ENCODE measurements around the gene WNT7A.

Gene WNT7A

GRCh38 chr3:13881536-13882410 lies 1.9 kb upstream of the WNT7A start:
- no peak overlapping the region for H3K9ac ChIP-seq (ENCODE audit: low read length)
- H3K4me3 ChIP-seq (ENCODE audit: low read length), result no peak overlapping the region
- peaks cover 67% of the 10 kb centered on the region for H3K27me3 ChIP-seq (ENCODE audit: control insufficient read depth, insufficient read depth, low read length)
- no peaks in the 10 kb centered on the region for H3K36me3 ChIP-seq (ENCODE audit: control insufficient read depth, insufficient read depth, low read length)
- H3K9me3 ChIP-seq (ENCODE audit: control insufficient read depth, low read length), result no peaks in the 10 kb centered on the region
- H3K4me1 ChIP-seq (ENCODE audit: control insufficient read depth, insufficient read depth, low read length), result peaks cover 8% of the 10 kb centered on the region

DNA sequence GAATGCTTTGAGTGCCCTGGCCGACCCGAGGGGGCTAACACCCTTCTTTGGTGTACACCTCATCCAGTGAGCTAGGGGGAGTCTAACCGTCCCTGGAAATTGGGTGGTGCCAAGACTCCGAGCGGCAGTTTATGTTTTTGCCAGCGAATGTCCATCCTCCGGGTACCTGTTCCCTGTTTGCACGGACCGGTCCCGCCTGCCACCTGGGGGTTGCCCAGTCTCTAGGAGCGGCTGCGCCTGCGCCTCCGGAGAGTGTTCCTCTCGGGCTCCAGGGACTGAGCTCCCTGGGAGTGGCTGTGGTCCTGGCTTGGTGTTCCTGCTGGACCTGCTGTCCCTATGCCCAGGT lies 913 bp upstream of the WNT7A start:
- no peaks in the 10 kb centered on the region for H3K9me3 ChIP-seq (ENCODE audit: control insufficient read depth, low read length)
- H3K27me3 ChIP-seq (ENCODE audit: control insufficient read depth, insufficient read depth, low read length), result peaks cover 74% of the 10 kb centered on the region
- H3K36me3 ChIP-seq (ENCODE audit: control insufficient read depth, insufficient read depth, low read length), result no peaks in the 10 kb centered on the region
- H3K4me1 ChIP-seq (ENCODE audit: control insufficient read depth, insufficient read depth, low read length), result peaks cover 8% of the 10 kb centered on the region
- H3K4me3 ChIP-seq (ENCODE audit: low read length), result no peak overlapping the region
- H3K9ac ChIP-seq (ENCODE audit: low read length), result no peak overlapping the region

GRCh38 chr3:13879102-13879945 lies 547 bp downstream of the WNT7A start:
- Histone ChIP-seq H3K4me1 (ENCODE audit: control insufficient read depth, insufficient read depth, low read length) (peaks cover 8% of the 10 kb centered on the region), H3K4me3 (ENCODE audit: low read length) (no peak overlapping the region), H3K27me3 (ENCODE audit: control insufficient read depth, insufficient read depth, low read length) (peaks cover 74% of the 10 kb centered on the region), H3K36me3 (ENCODE audit: control insufficient read depth, insufficient read depth, low read length) (no peaks in the 10 kb centered on the region), H3K9ac (ENCODE audit: low read length) (no peak overlapping the region), H3K9me3 (ENCODE audit: control insufficient read depth, low read length) (no peaks in the 10 kb centered on the region)

DNA sequence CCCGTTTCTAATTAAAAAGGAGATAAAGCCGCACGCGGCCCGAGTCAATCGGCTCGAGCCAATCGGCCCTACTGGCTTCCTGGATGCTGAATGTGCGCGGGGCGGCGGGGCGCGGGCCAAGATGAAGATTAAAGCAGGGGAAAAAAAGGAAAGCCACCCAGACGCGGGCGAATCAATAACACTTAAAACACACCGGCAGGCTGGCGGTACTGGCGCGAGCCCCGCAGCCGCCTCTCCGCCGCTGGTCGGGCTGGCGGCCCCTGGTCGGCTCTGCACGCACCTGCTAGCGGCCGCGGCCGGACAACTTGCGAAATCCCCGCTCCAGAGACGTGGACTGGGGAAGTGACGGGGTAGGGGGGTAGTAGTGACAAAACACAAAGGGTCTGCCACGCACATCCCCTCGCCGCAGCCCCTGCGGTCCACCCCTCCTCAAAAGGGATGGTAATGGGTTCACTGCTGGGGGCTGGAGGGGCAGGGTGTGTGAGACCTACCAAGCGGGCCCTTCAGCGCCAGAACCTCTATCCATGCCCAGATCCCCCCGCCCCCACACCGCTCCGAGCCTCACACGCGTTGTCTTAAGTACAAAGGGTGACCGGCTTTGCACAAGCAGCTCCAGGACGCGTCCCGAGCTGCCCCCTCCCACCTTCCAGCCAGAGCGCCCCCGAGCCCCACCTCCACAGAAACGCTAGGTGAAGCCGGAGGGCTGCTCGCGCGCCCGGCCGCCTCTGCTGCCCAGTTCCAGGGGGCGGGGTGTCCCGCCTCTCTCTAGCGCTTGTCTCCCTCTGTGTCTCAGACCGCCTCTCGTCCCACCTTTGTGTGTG lies 1.4 kb downstream of the WNT7A start:
- Histone ChIP-seq H3K9me3 (ENCODE audit: control insufficient read depth, low read length) (no peaks in the 10 kb centered on the region), H3K36me3 (ENCODE audit: control insufficient read depth, insufficient read depth, low read length) (no peaks in the 10 kb centered on the region), H3K9ac (ENCODE audit: low read length) (no peak overlapping the region), H3K27me3 (ENCODE audit: control insufficient read depth, insufficient read depth, low read length) (peaks cover 71% of the 10 kb centered on the region), H3K4me3 (ENCODE audit: low read length) (no peak overlapping the region), H3K4me1 (ENCODE audit: control insufficient read depth, insufficient read depth, low read length) (peaks cover 8% of the 10 kb centered on the region)

GRCh38 chr3:13877911-13878280 lies 2.0 kb downstream of the WNT7A start:
- no peak overlapping the region for H3K9ac ChIP-seq (ENCODE audit: low read length)
- peaks cover 65% of the 10 kb centered on the region for H3K27me3 ChIP-seq (ENCODE audit: control insufficient read depth, insufficient read depth, low read length)
- no peak overlapping the region for H3K4me3 ChIP-seq (ENCODE audit: low read length)
- peaks cover 8% of the 10 kb centered on the region for H3K4me1 ChIP-seq (ENCODE audit: control insufficient read depth, insufficient read depth, low read length)
- no peaks in the 10 kb centered on the region for H3K36me3 ChIP-seq (ENCODE audit: control insufficient read depth, insufficient read depth, low read length)
- no peaks in the 10 kb centered on the region for H3K9me3 ChIP-seq (ENCODE audit: control insufficient read depth, low read length)

GRCh38 chr3:13876451-13877100 lies 3.3 kb downstream of the WNT7A start:
- peaks cover 52% of the 10 kb centered on the region for H3K27me3 ChIP-seq (ENCODE audit: control insufficient read depth, insufficient read depth, low read length)
- no peaks in the 10 kb centered on the region for H3K9me3 ChIP-seq (ENCODE audit: control insufficient read depth, low read length)
- no peak overlapping the region for H3K9ac ChIP-seq (ENCODE audit: low read length)
- H3K4me1 ChIP-seq (ENCODE audit: control insufficient read depth, insufficient read depth, low read length), result peaks cover 8% of the 10 kb centered on the region
- H3K36me3 ChIP-seq (ENCODE audit: control insufficient read depth, insufficient read depth, low read length), result no peaks in the 10 kb centered on the region
- no peak overlapping the region for H3K4me3 ChIP-seq (ENCODE audit: low read length)

DNA sequence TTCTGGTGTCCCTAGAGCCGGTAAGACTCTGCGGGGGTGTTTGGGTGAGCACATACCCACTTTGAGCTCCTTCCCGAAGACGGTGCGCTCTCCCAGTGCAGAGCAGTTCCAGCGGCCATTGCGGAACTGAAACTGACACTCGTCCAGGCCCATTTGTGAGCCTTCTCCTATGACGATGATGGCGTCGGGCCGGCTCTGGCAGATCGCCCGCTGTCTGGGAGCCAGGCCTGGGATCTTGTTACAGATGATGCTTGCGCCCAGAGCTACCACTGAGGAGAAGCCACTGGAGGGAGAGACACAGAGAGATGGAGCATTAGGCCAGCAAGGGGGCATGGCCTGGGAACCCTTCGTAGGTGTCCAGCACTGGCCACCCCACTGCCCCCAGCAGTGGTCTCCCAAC lies 5.0 kb downstream of the WNT7A start:
- H3K9ac ChIP-seq (ENCODE audit: low read length), result no peak overlapping the region
- no peaks in the 10 kb centered on the region for H3K9me3 ChIP-seq (ENCODE audit: control insufficient read depth, low read length)
- no peak overlapping the region for H3K4me3 ChIP-seq (ENCODE audit: low read length)
- H3K4me1 ChIP-seq (ENCODE audit: control insufficient read depth, insufficient read depth, low read length), result peaks cover 8% of the 10 kb centered on the region
- no peaks in the 10 kb centered on the region for H3K36me3 ChIP-seq (ENCODE audit: control insufficient read depth, insufficient read depth, low read length)
- H3K27me3 ChIP-seq (ENCODE audit: control insufficient read depth, insufficient read depth, low read length), result peaks cover 37% of the 10 kb centered on the region

DNA sequence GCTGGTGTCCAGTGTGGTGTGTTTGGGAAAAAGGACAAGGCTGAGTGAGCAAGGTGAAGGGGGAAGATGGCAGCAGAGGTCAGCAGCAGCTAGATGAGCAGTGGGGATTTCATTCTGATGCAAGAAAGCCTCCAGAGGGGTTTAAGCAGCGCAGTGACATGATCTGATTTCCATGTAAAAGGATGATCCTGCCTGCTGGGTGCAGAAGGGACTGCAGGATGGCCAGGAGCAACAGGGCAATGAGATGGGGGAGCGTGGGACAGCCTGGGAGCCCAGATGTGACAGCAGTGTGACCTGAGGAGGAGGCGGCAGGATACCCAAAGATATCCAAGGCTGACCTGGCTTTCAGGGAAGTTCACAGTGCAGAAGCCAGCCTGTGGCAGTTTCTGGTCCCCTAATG lies 6.1 kb downstream of the WNT7A start:
- no peaks in the 10 kb centered on the region for H3K4me1 ChIP-seq (ENCODE audit: control insufficient read depth, insufficient read depth, low read length)
- H3K9me3 ChIP-seq (ENCODE audit: control insufficient read depth, low read length), result no peaks in the 10 kb centered on the region
- H3K36me3 ChIP-seq (ENCODE audit: control insufficient read depth, insufficient read depth, low read length), result no peaks in the 10 kb centered on the region
- no peak overlapping the region for H3K9ac ChIP-seq (ENCODE audit: low read length)
- H3K4me3 ChIP-seq (ENCODE audit: low read length), result no peak overlapping the region
- H3K27me3 ChIP-seq (ENCODE audit: control insufficient read depth, insufficient read depth, low read length), result peaks cover 27% of the 10 kb centered on the region

DNA sequence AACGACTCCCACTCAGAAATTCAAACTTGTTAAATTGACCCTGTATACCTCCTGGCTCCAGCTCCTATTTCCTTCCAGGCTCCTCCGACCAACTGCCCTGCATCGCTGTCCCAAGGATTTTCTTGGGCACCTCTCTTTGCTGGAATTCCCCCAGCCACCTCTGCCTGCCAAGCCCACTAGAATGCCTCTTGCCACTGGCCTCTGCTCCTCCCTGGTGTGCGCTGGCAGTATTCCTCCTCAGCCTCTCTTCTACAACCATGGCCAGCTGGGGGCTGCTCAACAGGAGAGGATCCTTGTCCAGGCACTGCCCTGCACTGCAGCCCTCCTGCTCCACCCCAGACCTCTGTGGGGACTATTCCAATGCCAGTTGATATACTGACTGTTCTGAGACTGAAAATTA lies 7.4 kb downstream of the WNT7A start:
- Histone ChIP-seq H3K36me3 (ENCODE audit: control insufficient read depth, insufficient read depth, low read length) (no peaks in the 10 kb centered on the region), H3K4me3 (ENCODE audit: low read length) (no peak overlapping the region), H3K4me1 (ENCODE audit: control insufficient read depth, insufficient read depth, low read length) (no peaks in the 10 kb centered on the region), H3K9me3 (ENCODE audit: control insufficient read depth, low read length) (no peaks in the 10 kb centered on the region), H3K27me3 (ENCODE audit: control insufficient read depth, insufficient read depth, low read length) (peaks cover 13% of the 10 kb centered on the region), H3K9ac (ENCODE audit: low read length) (no peak overlapping the region)

- Histone ChIP-seq H3K36me3 (ENCODE audit: control insufficient read depth, insufficient read depth, low read length) (no peaks in the 10 kb centered on the region), H3K4me1 (ENCODE audit: control insufficient read depth, insufficient read depth, low read length) (no peaks in the 10 kb centered on the region), H3K27me3 (ENCODE audit: control insufficient read depth, insufficient read depth, low read length) (peaks cover 7% of the 10 kb centered on the region), H3K9me3 (ENCODE audit: control insufficient read depth, low read length) (no peaks in the 10 kb centered on the region), H3K4me3 (ENCODE audit: low read length) (no peak overlapping the region), H3K9ac (ENCODE audit: low read length) (no peak overlapping the region)
Measured at GRCh38 chr3:13871791-13872190, 8.1 kb downstream of the WNT7A start.

DNA sequence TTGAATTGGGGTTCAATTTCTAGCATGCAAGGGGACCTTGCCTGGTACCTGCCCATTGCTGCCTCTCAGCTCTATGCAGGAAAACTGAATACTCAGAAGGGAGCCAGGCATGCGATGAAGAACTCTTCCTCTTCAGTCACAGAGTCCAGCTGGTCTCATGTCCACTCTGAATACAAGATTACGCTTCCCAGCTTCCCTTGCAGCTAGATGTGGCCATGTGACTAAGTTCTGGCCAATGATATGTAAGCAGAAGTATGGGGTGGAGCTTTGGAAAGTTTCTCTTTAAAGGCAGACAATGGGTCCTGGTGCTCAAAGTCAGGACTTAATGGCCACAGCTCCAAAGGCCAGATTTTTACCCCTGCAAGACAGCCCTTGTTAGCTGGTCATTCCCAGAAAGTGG lies 9.0 kb downstream of the WNT7A start:
- H3K27me3 ChIP-seq (ENCODE audit: control insufficient read depth, insufficient read depth, low read length), result peaks cover under 1% of the 10 kb centered on the region
- H3K4me3 ChIP-seq (ENCODE audit: low read length), result no peak overlapping the region
- H3K9me3 ChIP-seq (ENCODE audit: control insufficient read depth, low read length), result no peaks in the 10 kb centered on the region
- H3K9ac ChIP-seq (ENCODE audit: low read length), result no peak overlapping the region
- H3K36me3 ChIP-seq (ENCODE audit: control insufficient read depth, insufficient read depth, low read length), result no peaks in the 10 kb centered on the region
- no peaks in the 10 kb centered on the region for H3K4me1 ChIP-seq (ENCODE audit: control insufficient read depth, insufficient read depth, low read length)

Data from mucosa of stomach (tissue), 1 donor.